B cell (primary cell): ENCODE data around the gene RIC8A. TPM values are rescaled to one million over a fixed set of nuclear protein-coding genes. Genes with fewer than 3 reads are reported as not detected.

Experiments
- ATAC-seq: fragments of 200-7000 bp; cut with Tn5 transposase; one replicate; pipeline ENCODE4 v1.10.0; 2021; ENCODE audit warnings: low read depth, mild to moderate bottlenecking, moderate number of reproducible peaks, moderate library complexity
- CTCF ChIA-PET: fragments of 350-600 bp; sonication (Branson Sonifier 250); formaldehyde crosslinking; loops from one replicate; lab custom pipeline; 2021; ENCODE audit warnings: antibody characterized with exemption, inconsistent platforms; lab: Charles Lee
- POLR2A ChIA-PET: fragments of 350-600 bp; sonication (Branson Sonifier 250); formaldehyde crosslinking; loops from one replicate; lab custom pipeline; 2021; ENCODE audit warnings: antibody characterized with exemption; lab: Charles Lee
- DNase-seq: peaks from one replicate; pipeline ENCODE4 v3.0.0; 2013
- H2AFZ ChIP-seq: 2 replicates; pipeline ENCODE4 v1.6.1; 2012; ENCODE audit warnings: mild to moderate bottlenecking, low read depth, low read length; ENCODE audit not compliant: insufficient read depth, poor library complexity, severe bottlenecking
- H3K27ac ChIP-seq, 2 donors: 1 replicate in 1 of 2; 2 replicates in 1 of 2; pipeline ENCODE4 v1.5.1; 2012 to 2013; ENCODE audit warnings: low read length in 2 of 2, mild to moderate bottlenecking in 2 of 2, moderate library complexity in 1 of 2
- H3K27me3 ChIP-seq, 4 experiments: fragments of 200-600 bp in 1 of 4; sonication (generic) in 1 of 4; replicated peaks in 1 of 4; 1 replicate in 2 of 4; 2 replicates in 2 of 4; pipeline versions ENCODE4 v1.6.1 to v1.7.0; 2013 to 2016; ENCODE audit warnings: low read length in 3 of 4, mild to moderate bottlenecking in 2 of 4, mixed read lengths in 1 of 4, moderate library complexity in 1 of 4; ENCODE audit not compliant: insufficient read depth in 4 of 4, control insufficient read depth in 3 of 4; ENCODE audit errors: control extremely low read depth in 1 of 4
- H3K36me3 ChIP-seq, 2 experiments: replicated peaks in 1 of 2; 1 replicate in 1 of 2; 2 replicates in 1 of 2; pipeline versions ENCODE4 v1.6.1 to v1.7.1; 2013; ENCODE audit warnings: low read length in 1 of 2; ENCODE audit not compliant: insufficient read depth in 2 of 2, control insufficient read depth in 1 of 2; ENCODE audit errors: control extremely low read depth in 1 of 2, extremely low read depth in 1 of 2
- H3K4me1 ChIP-seq, 2 donors: fragments of 200-600 bp in 1 of 2; sonication (generic) in 1 of 2; 1 replicate in 1 of 2; 2 replicates in 1 of 2; pipeline versions ENCODE4 v1.5.1 to v1.6.1; 2013 to 2017; ENCODE audit warnings: low read length in 2 of 2; ENCODE audit not compliant: control insufficient read depth in 2 of 2, insufficient read depth in 2 of 2
- H3K4me2 ChIP-seq: replicated peaks from 2 replicates; pipeline ENCODE3; 2012; ENCODE audit warnings: mild to moderate bottlenecking, low read depth, low read length; ENCODE audit not compliant: poor library complexity, severe bottlenecking
- H3K4me3 ChIP-seq, 5 experiments: fragments of 200-600 bp in 1 of 5; sonication (generic) in 1 of 5; 1 replicate in 3 of 5; 2 replicates in 2 of 5; pipeline versions ENCODE4 v1.5.1 to v1.7.0; 2011 to 2016; ENCODE audit warnings: low read length in 4 of 5, mild to moderate bottlenecking in 4 of 5, low read depth in 2 of 5, control low read depth in 1 of 5, moderate library complexity in 1 of 5; ENCODE audit not compliant: insufficient read depth in 1 of 5; ENCODE audit errors: control extremely low read depth in 1 of 5, extremely low read depth in 1 of 5
- H3K79me2 ChIP-seq: fragments of 200-600 bp; sonication (generic); one replicate; pipeline ENCODE4 v1.6.0; 2016; ENCODE audit warnings: low read length; ENCODE audit not compliant: control insufficient read depth, insufficient read depth
- H3K9ac ChIP-seq: fragments of 200-600 bp; sonication (generic); 2 replicates; pipeline ENCODE4 v1.6.1; 2017; ENCODE audit warnings: mild to moderate bottlenecking, low read length, moderate library complexity
- H3K9me3 ChIP-seq, 3 donors: one replicate each; pipeline versions ENCODE4 v1.6.1 to v1.7.1; 2013; ENCODE audit warnings: low read length in 2 of 3; ENCODE audit not compliant: control insufficient read depth in 2 of 3, insufficient read depth in 1 of 3; ENCODE audit errors: control extremely low read depth in 1 of 3
- H4K20me1 ChIP-seq: 2 replicates; pipeline ENCODE4 v1.6.0; 2012; ENCODE audit warnings: mild to moderate bottlenecking, low read length; ENCODE audit not compliant: insufficient read depth, control insufficient read depth, poor library complexity, severe bottlenecking
- H3K27ac Mint-ChIP-seq: one replicate; pipeline ENCODE4 v1.8.0; 2021; ENCODE audit warnings: mixed read lengths
- H3K27me3 Mint-ChIP-seq: one replicate; pipeline ENCODE4 v1.8.0; 2021; ENCODE audit warnings: mixed read lengths
- H3K4me1 Mint-ChIP-seq: one replicate; pipeline ENCODE4 v1.8.0; 2021; ENCODE audit warnings: mixed read lengths
- H3K4me3 Mint-ChIP-seq: one replicate; pipeline ENCODE4 v1.8.0; 2021; ENCODE audit warnings: mixed read lengths
- H3K9me3 Mint-ChIP-seq: one replicate; pipeline ENCODE4 v1.8.0; 2022; ENCODE audit warnings: mixed read lengths; ENCODE audit not compliant: insufficient read depth
- CTCF ChIP-seq: fragments of 200-600 bp; IDR thresholded peaks from one replicate; pipeline ENCODE4 v1.8.0; 2022; ENCODE audit warnings: antibody characterized with exemption, mild to moderate bottlenecking
- EZH2 ChIP-seq: IDR thresholded peaks from 2 replicates; pipeline ENCODE4 v1.6.1; 2012; ENCODE audit warnings: borderline replicate concordance, low read depth, mild to moderate bottlenecking, moderate library complexity, low read length; ENCODE audit not compliant: insufficient read depth, poor library complexity, severe bottlenecking
- WGBS: methylation state at CpG from one replicate; pipeline ENCODE4 v1.1.5; 2013; ENCODE audit warnings: missing lambda C conversion rate; ENCODE audit not compliant: insufficient coverage; 5-methylcytosine and 5-hydroxymethylcytosine counted together
- intact Hi-C: fragments of 100-400 bp; cut with micrococcal nuclease; formaldehyde crosslinking; loops from one replicate; pipeline ENCODE4 v1.10.0; 2022
- polyA plus RNA-seq: library from polyadenylated mRNA; depleted of rRNA; stranded (reverse); fragments of >200 nt; gene quantifications from 2 replicates; pipeline ENCODE4 v1.2.3, GENCODE V29; 2012
- total RNA-seq, 2 donors: library from RNA; stranded (reverse); fragments of 120-200 nt in 1 of 2; gene quantifications; 1 replicate in 1 of 2; 2 replicates in 1 of 2; pipeline versions ENCODE4 v1.2.3 to v1.2.4, GENCODE V29; 2013 to 2022

The RIC8A gene
- total and polyA plus RNA-seq, 2 donors (not counting 1 experiment from before 2014, with no cell fraction given), result 100 to 102 TPM

GRCh38 chr11:250740-251299 lies 43.3 kb downstream of the RIC8A start:
- WGBS, result 92% methylated on average over 9 of the region's 10 CpGs
- peak; percentile 89 for ATAC-seq

More at GRCh38 chr11:250740-251299, 43.3 kb downstream of the RIC8A start:
- ChIA-PET POLR2A (interaction anchor here (1.0 to 1.7 kb wide), 9 partner anchors 14 to 112 kb away, joined by 3 to 9 read pairs (median 3); no protein-coding TSS in a partner anchor), CTCF (interaction anchor here (0.6 to 6.2 kb wide), 40 partner anchors 8 to 508 kb away, joined by 3 to 82 read pairs (median 9); partner anchors contain the start of genes BET1L, IFITM2, IFITM5 and NLRP6)
- Histone ChIP-seq H3K9ac (no peak overlapping the region), H3K4me2 (no peak overlapping the region), H3K9me3 (no peaks in the 10 kb centered on the region), H3K4me3 (no peak overlapping the region), H3K27me3 (no peaks in the 10 kb centered on the region), H2AFZ (no peak overlapping the region), H3K36me3 (peaks cover 2 to 72% of the 10 kb centered on the region in 2 experiments), H4K20me1 (no peaks in the 10 kb centered on the region), H3K79me2 (peaks cover 6% of the 10 kb centered on the region), H3K27ac (no peak overlapping the region), H3K4me1 (peaks cover 0 to 5% of the 10 kb centered on the region in 2 donors)
- H3K4me1 Mint-ChIP-seq, result peaks cover 7% of the 10 kb centered on the region
- H3K27ac Mint-ChIP-seq, result no peak overlapping the region
- H3K27me3 Mint-ChIP-seq, result no peaks in the 10 kb centered on the region
- no peaks in the 10 kb centered on the region for H3K9me3 Mint-ChIP-seq
- peak; percentile 84 for DNase-seq
- intact Hi-C loops, result loop anchor here (1.0 to 2.0 kb wide), 4 partner anchors 18 to 114 kb away; no protein-coding TSS in a partner anchor
- TF ChIP-seq EZH2 (no peak), CTCF (peak; percentile 79)
- no peak overlapping the region for H3K4me3 Mint-ChIP-seq
